SK-N-SH treated with all-trans-retinoic acid at 6 μM for 48 hours (cell line): ENCODE measurements around the gene PLCB3.

ENCODE experiments used
- ATAC-seq: fragments of 200-7000 bp; cut with Tn5 transposase; 3 replicates; pipeline ENCODE4 v1.9.1; 2020; ENCODE audit warnings: mild to moderate bottlenecking, moderate library complexity
- BACH2 ChIP-seq: fragments of 250-450 bp; sonication (Bioruptor Pico); IDR thresholded peaks from 2 replicates; pipeline ENCODE4 v1.9.0; 2021; ENCODE audit warnings: mild to moderate bottlenecking, borderline replicate concordance
- CSDC2 ChIP-seq: fragments of 250-450 bp; sonication (Bioruptor Pico); IDR thresholded peaks from 2 replicates; pipeline ENCODE4 v1.5.0; 2020; ENCODE audit warnings: mild to moderate bottlenecking, moderate library complexity
- ESRRG ChIP-seq: fragments of 250-450 bp; sonication (Bioruptor Pico); IDR thresholded peaks from 2 replicates; pipeline ENCODE4 v1.6.1; 2021; ENCODE audit warnings: mild to moderate bottlenecking
- GLIS3 ChIP-seq: fragments of 250-450 bp; sonication (Bioruptor Pico); IDR thresholded peaks from 2 replicates; pipeline ENCODE4 v1.5.0; 2020; ENCODE audit warnings: mild to moderate bottlenecking, moderate library complexity
- OSR1 ChIP-seq: fragments of 250-450 bp; sonication (Bioruptor Pico); IDR thresholded peaks from 2 replicates; pipeline ENCODE4 v1.8.0; 2022; ENCODE audit warnings: moderate library complexity, mild to moderate bottlenecking, inconsistent platforms
- PATZ1 ChIP-seq: fragments of 250-450 bp; sonication (Bioruptor Pico); IDR thresholded peaks from 2 replicates; pipeline ENCODE4 v1.8.0; 2020; ENCODE audit warnings: mild to moderate bottlenecking, moderate library complexity, borderline replicate concordance
- POU6F1 ChIP-seq: fragments of 250-450 bp; sonication (Bioruptor Pico); IDR thresholded peaks from 2 replicates; pipeline ENCODE4 v1.8.0; 2021; ENCODE audit warnings: low read depth, mild to moderate bottlenecking, moderate library complexity, borderline replicate concordance
- PPARA ChIP-seq: fragments of 250-450 bp; sonication (Bioruptor Pico); IDR thresholded peaks from 2 replicates; pipeline ENCODE4 v1.5.0; 2020; ENCODE audit warnings: mild to moderate bottlenecking, borderline replicate concordance
- RARB ChIP-seq: fragments of 250-450 bp; sonication (Bioruptor Pico); IDR thresholded peaks from 2 replicates; pipeline ENCODE4 v1.8.0; 2021; ENCODE audit warnings: mild to moderate bottlenecking, moderate library complexity
- SNAI2 ChIP-seq: fragments of 250-450 bp; sonication (Bioruptor Pico); IDR thresholded peaks from 2 replicates; pipeline ENCODE4 v1.5.0; 2020; ENCODE audit warnings: mild to moderate bottlenecking, moderate library complexity
- TCF4 ChIP-seq: fragments of 250-450 bp; sonication (Bioruptor Pico); IDR thresholded peaks from 2 replicates; pipeline ENCODE4 v1.8.0; 2021; ENCODE audit warnings: mild to moderate bottlenecking, moderate library complexity, borderline replicate concordance
- TOX ChIP-seq: fragments of 250-450 bp; sonication (Bioruptor Pico); IDR thresholded peaks from 2 replicates; pipeline ENCODE4 v1.8.0; 2021; ENCODE audit warnings: mild to moderate bottlenecking, moderate library complexity, borderline replicate concordance
- TSHZ2 ChIP-seq: fragments of 250-450 bp; sonication (Bioruptor Pico); IDR thresholded peaks from 2 replicates; pipeline ENCODE4 v1.5.0; 2020; ENCODE audit warnings: mild to moderate bottlenecking, moderate library complexity
- ZC3H10 ChIP-seq: fragments of 250-450 bp; sonication (Bioruptor Pico); IDR thresholded peaks from 2 replicates; pipeline ENCODE4 v1.5.1; 2021; ENCODE audit warnings: mild to moderate bottlenecking, moderate library complexity
- ZFP3 ChIP-seq: fragments of 250-450 bp; sonication (Bioruptor Pico); IDR thresholded peaks from 2 replicates; pipeline ENCODE4 v1.5.0; 2020; ENCODE audit warnings: mild to moderate bottlenecking, moderate library complexity
- ZFP30 ChIP-seq: fragments of 450-650 bp; formaldehyde crosslinking; IDR thresholded peaks from 2 replicates; pipeline ENCODE4 v1.5.0; 2022; ENCODE audit warnings: mild to moderate bottlenecking, moderate library complexity
- ZNF565 ChIP-seq: fragments of 450-650 bp; formaldehyde crosslinking; conservative IDR thresholded peaks from 2 replicates; pipeline ENCODE4 v1.5.0; 2020; ENCODE audit warnings: low read depth, mild to moderate bottlenecking, moderate library complexity
- TF ChIP-seq, protein P1 (sequence below): fragments of 250-450 bp; sonication (Bioruptor Pico); IDR thresholded peaks from 2 replicates; pipeline ENCODE4 v1.5.1; 2021; ENCODE audit warnings: mild to moderate bottlenecking, moderate library complexity

Gene PLCB3

DNA sequence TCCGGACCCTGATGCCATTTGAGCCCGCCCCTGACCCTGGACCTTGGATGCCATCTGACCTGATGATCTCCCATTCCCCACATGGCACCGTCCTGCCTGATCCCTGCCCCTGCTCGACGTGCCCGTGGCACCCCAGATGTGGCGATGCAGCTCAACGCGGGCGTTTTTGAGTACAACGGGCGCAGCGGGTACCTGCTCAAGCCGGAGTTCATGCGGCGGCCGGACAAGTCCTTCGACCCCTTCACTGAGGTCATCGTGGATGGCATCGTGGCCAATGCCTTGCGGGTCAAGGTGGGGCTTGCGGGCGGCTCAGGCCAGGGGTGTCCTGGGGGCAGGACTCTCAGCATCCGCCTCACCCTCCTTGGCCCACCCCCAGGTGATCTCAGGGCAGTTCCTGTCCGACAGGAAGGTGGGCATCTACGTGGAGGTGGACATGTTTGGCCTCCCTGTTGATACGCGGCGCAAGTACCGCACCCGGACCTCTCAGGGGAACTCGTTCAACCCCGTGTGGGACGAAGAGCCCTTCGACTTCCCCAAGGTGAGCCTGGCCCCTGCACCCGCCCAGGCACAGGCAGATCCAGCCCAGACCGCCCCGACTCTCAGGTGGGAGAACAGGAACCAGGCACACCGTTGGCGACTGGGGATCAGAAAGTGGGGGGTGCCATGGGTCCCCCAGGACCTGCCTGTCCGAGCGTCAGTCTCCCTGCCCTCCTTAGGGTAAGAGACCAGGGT, 11.1 kb downstream of the PLCB3 start (continued):
- TF ChIP-seq PATZ1 (CRISPR knock-in tag): no peak
- TF ChIP-seq BACH2: no peak

DNA sequence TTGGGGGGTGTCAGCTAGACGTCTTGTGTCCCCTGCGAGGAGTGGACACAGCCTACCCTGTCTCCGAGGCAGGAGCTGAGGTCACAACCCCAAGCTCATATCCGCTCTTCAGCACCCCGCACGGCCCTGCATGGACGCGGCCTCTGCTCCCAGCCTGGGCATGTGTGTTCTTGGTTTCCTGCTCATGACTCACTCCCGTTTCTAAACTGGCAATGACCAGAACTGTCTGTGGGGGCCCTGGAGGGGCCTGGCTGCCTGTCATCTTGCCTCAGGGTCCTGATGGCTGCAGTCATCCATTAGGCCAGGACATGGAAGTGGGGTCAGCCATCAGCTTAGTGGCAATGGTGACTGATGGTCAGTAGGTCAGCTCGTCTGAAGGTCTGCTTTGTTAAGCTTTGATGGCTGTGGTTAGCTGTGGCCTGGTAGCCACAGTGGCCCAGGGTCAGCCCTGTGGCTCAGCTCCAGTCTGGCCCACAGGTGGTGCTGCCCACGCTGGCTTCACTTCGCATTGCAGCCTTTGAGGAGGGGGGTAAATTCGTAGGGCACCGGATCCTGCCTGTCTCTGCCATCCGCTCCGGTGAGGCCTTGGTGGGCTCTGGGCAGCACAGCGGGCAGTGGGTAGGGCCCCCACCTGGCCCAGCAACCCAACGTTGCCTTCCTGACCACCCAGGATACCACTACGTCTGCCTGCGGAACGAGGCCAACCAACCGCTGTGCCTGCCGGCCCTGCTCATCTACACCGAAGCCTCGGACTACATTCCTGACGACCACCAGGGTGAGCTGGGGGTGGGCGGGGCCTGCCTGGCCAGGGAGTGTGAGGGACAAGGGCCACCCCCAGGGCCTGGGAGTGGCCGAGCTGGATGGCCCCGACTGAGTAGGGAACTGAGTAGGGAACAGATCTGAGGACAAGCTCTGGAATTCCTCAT, 12.0 kb downstream of the PLCB3 start:
- no peak for TF ChIP-seq PPARA
- TF ChIP-seq ZNF565 (CRISPR knock-in tag): no peak
- no peak for TF ChIP-seq CSDC2 (CRISPR knock-in tag)
- TF ChIP-seq ZFP3: peak; percentile 63; the same call in 1 of the 2 replicates
- no peak for TF ChIP-seq TOX (CRISPR knock-in tag)
- TF ChIP-seq, all 23 proteins: peak for 1

DNA sequence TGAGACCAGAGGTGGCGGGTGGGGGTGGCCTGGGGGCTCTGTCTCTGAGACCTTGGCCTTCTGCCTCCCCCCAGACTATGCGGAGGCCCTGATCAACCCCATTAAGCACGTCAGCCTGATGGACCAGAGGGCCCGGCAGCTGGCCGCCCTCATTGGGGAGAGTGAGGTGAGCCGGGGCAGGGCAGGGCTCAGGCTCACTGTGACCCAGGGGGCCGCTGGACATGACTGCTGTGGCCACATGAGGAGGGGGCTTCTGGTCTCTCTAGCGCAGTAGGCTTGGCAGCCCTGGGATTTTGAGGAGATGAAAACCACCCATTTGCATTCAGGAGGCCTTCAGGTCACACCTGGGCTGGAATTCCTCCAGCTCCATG, 12.6 kb downstream of the PLCB3 start:
- ATAC-seq: no peak
- TF ChIP-seq POU6F1 (CRISPR knock-in tag): no peak
- no peak for TF ChIP-seq PPARA
- TF ChIP-seq GLIS3 (CRISPR knock-in tag): no peak
- no peak for TF ChIP-seq BACH2
- TF ChIP-seq ZFP3: no peak
- no peak for TF ChIP-seq ZFP30 (CRISPR knock-in tag)
- TF ChIP-seq ZC3H10 (CRISPR knock-in tag): no peak
- TF ChIP-seq, protein P1, sequence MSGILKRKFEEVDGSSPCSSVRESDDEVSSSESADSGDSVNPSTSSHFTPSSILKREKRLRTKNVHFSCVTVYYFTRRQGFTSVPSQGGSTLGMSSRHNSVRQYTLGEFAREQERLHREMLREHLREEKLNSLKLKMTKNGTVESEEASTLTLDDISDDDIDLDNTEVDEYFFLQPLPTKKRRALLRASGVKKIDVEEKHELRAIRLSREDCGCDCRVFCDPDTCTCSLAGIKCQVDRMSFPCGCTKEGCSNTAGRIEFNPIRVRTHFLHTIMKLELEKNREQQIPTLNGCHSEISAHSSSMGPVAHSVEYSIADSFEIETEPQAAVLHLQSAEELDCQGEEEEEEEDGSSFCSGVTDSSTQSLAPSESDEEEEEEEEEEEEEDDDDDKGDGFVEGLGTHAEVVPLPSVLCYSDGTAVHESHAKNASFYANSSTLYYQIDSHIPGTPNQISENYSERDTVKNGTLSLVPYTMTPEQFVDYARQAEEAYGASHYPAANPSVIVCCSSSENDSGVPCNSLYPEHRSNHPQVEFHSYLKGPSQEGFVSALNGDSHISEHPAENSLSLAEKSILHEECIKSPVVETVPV: no peak
- TF ChIP-seq RARB (CRISPR knock-in tag): no peak
- TF ChIP-seq, all 23 proteins: peak for 0

More for the DNA sequence above, 12.0 kb downstream of the PLCB3 start:
- ATAC-seq: peak; percentile 34

DNA sequence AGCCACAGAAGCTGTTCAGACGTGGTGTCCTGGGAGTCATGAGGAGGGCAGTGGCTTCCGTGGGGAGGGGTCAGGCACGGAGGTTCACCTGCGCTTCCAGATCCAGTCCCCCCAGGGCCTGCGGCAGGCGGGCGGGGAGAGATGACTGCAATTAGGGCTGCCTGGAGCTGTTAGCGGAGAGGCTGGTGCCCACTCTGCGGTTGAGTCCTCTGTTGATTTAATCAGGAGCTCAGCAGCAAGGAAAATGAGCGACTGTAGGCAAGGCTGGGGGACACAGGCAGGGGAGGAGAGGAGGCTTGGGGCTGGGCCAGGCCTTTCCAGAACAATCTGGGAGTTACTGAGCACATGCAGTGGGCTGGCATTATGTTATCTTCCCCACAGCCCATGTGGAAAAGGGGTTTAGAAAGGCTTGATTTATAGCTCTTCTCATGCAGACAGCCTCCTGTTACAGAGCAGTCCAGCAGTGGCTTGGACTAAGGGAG, 13.1 kb downstream of the PLCB3 start:
- no peak for ATAC-seq
- TF ChIP-seq TOX (CRISPR knock-in tag) (no peak), ZFP3 (no peak), GLIS3 (CRISPR knock-in tag) (no peak), PPARA (no peak), TCF4 (CRISPR knock-in tag) (peak; percentile 57), ZC3H10 (CRISPR knock-in tag) (no peak), TSHZ2 (peak; percentile 50; the same call in 1 of the 2 replicates), SNAI2 (CRISPR knock-in tag) (no peak), OSR1 (no peak), ZNF565 (CRISPR knock-in tag) (no peak), ESRRG (CRISPR knock-in tag) (no peak), ZFP30 (CRISPR knock-in tag) (no peak), CSDC2 (CRISPR knock-in tag) (no peak)
- TF ChIP-seq, protein P1: no peak
- TF ChIP-seq, all 23 proteins: peak for 2
